Measurements from ENCODE around the gene ETV6.

Gene ETV6

DNA sequence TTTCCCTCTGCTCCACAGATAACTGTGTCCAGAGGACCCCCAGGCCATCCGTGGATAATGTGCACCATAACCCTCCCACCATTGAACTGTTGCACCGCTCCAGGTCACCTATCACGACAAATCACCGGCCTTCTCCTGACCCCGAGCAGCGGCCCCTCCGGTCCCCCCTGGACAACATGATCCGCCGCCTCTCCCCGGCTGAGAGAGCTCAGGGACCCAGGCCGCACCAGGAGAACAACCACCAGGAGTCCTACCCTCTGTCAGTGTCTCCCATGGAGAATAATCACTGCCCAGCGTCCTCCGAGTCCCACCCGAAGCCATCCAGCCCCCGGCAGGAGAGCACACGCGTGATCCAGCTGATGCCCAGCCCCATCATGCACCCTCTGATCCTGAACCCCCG is 219.9 kb downstream of the ETV6 start:
- no peak for DNase-seq

DNA sequence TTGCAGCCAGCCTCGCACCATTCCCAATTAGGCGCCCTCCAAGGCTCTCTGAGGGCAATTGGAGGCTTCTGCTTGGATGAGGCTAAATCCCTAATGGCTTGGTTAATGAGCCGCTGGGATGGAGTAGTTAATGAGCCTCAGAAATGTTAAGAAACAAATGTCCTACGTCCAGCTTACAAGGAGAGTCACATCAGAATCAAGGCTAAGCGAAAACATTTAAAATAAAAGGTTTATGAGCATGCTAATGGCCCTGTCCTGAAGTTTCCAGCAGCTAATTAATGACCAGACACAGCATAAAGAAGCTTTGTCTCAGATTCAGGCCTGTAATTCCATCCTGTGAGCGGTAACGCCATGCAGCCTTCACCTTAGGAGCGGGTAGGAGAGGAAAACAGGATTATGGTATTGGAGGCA is 220.6 kb downstream of the ETV6 start:
- no peak for DNase-seq

DNA sequence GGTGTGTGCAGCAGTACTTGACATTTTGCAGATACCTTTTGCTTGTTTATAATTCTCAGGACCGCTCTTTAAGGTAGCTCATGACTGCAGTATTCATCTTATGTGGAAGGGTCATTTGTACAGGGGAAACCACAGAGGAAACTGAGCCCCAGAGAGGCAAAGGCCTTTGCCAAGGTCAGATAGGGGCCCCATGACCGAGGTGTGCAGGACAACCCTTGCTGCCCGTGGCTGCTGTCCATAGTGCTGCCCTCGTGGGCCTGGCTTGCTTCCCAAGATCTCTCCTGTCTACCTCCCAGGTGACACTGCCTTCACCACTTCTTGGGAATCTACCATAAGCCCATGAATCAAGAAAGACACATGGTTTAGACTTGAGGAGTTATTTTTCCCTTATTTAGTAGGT is 222.6 kb downstream of the ETV6 start:
- DNase-seq = no peak

DNA sequence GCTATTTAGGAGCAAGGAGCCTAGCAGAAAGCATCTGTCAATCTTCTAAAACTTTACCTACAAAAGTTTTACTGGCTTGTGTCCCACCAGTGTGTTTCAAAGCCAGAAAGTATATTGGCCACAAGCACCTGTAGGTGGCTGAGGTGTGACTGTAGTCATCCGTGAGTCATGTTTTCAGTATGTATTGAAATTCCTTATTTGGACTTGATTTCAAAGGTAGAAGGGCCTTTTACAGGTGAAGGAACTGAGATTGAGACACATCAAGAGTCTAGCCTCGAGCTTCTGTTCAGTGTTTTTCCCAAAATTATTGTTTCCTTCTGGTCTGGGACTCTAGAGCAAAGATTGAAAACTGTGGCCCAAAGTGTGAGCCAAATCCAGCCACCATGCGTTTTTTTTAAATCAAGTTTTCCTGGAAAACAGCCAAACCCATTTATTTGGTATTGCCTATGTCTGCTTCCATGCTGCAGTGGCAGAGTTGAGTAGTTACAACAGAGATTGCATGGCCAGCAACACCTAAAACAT is 226.0 kb downstream of the ETV6 start:
- DNase-seq = no peak

- no peak for DNase-seq
These were observed 226.8 kb downstream of the ETV6 start for GRCh38 chr12:11876307-11876706.

DNA sequence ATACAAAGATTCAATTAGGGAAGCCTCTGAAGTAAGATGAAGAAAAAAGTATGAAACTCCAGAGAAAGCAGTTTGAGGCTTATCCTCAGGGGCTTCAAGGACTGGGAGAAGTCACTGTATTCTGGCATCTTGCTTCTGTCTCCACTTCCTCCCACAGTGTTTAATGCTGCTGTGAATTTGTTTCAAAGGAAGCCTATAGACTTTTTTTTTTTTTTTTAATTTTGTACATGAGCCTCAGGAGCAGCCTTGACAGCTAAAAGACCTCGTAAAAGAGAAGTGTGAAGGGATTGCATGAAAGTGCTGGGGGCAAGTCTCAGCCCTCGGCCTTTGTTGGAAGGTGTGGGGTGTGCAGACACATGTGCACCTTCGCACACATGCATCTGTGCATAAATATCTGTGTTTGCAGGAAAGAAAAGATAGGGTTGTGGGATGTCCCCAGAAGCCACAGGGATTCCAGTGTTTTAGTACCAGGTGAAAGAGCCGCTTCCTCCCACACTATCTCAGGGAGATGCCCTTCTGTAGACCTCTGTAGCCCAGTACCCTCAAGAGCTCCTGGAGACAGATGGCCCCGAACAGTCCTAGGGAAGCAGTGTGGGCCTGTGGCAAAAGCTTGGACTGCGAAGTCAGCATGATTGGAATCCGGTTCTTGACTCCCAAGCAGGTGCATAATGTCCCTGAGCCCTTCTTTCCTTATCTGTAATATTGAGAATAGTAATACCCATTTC is 227.8 kb downstream of the ETV6 start:
- DNase-seq = no peak

GRCh38 chr12:11877869-11878780 is 228.7 kb downstream of the ETV6 start:
- DNase-seq = peak; percentile 22

- DNase-seq = no peak
These were observed 229.8 kb downstream of the ETV6 start for GRCh38 chr12:11879306-11879705.

GRCh38 chr12:11880381-11880780 is 230.9 kb downstream of the ETV6 start:
- no peak for DNase-seq

- no peak for DNase-seq
These were observed 232.4 kb downstream of the ETV6 start for GRCh38 chr12:11881835-11882234.

DNA sequence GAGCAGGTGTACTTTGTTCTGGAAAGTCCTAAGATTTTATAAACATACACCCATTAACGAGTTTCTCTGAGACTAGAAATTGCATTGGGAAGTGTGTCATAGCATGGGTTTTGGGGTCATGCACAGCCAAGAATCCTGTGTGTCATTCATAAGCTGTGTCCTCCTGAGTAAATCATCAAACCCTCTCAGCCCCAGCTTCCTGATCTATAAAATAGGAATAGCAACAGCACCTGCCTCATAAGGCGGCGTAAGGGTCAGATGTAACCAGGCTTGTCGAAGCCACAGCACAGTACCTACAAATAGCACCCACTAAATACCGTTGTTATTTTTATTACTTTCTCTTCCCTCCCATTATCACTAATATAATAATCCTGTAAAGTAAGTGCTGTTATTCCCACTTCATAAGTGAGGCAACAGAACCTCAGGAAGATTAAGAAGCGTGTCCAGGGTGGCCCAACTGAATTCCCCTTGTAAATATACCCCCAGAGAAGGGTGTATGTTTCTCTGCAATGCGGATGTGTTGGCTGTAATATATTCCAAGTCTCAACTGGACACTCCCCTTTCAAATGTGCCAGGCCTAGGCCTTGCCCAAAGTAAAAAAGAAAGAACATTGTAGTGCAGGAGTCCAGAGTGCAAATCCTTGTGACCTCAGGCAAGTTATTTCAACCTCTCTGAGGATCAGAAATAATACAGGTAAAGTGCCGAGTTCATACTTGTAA is 233.0 kb downstream of the ETV6 start:
- DNase-seq = no peak

DNA sequence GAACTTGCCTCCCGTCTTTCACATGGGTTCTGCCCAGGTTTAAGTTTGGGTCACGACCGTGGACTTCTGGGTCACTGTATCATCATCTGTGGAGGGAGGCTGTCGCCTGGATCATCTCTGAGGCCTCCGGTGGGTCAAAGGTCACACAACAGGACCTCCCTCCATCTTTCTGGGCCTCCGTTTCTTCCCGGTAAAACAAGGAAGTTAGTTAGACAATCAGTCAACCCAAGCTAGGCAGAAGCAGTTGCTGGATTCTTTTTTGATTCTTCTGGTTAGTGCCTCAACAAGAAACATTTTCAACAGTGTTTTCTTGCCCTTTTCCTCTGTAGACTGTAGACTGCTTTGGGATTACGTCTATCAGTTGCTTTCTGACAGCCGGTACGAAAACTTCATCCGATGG is 234.6 kb downstream of the ETV6 start:
- DNase-seq = no peak

DNA sequence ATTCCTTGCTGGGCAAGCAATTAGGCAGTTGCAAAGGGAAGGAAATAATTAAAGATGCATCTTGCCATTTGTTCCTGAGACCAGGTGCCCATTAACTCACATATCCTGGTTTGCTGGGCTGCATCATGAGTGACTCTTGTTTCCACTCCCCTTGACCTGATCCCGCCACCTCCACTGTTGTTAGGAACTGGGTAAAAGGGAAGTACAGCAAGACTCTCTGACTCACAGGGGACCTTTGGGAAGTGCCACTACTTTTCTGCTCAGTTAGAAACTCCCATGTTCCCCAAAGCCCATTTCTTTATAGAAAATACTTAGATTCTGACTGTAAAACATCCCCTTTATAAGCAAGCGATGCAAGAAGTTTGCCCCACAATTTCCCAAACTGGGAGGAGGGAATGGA is 235.2 kb downstream of the ETV6 start:
- no peak for DNase-seq

GRCh38 chr12:11885261-11886038 is 236.0 kb downstream of the ETV6 start:
- DNase-seq = no peak

GRCh38 chr12:11886339-11886738 is 236.9 kb downstream of the ETV6 start:
- DNase-seq = no peak

- no peak for DNase-seq
These were observed 238.6 kb downstream of the ETV6 start for GRCh38 chr12:11888029-11888428.

GRCh38 chr12:11891346-11891745 is 241.9 kb downstream of the ETV6 start:
- no peak for DNase-seq

GRCh38 chr12:11891754-11892386 is 242.4 kb downstream of the ETV6 start:
- no peak for DNase-seq

DNA sequence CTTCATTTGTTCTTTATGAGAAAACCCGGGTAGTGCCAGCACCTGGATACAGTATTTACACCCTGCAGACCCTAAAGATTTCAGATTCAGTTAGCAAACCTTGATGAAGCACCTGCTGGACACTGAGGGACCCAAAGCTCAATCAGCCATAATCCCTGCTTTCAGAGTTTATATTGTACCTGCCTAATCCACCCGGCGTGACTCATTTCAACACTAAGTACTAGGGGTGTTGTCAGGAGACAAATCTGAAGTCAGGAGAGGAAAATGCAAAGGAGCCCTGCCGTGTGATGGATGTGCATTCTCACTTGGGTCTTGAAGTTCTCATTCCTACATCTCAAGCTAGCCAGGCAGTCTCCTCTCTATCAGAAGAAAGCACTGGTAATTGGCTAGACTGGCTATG is 244.5 kb downstream of the ETV6 start:
- no peak for DNase-seq

DNA sequence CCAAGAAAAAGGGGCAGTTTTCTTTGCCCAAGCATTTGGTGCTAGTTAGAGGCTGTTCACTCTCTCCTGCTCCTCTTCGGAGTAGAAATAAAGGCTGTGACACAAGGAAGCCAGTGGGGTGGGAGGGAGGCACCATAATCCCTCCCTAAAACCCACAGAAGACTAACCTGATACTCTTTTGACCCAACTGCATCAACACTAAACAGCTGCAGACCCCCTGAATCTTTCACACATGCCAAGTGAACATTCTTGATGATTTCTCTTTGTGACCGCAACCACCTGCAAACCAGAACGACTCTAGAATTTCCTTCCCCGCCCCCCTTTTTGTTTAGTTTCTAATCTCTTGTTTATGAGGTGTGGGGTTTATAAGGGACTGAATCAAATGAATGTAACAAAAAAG is 245.4 kb downstream of the ETV6 start:
- DNase-seq = no peak

DNA sequence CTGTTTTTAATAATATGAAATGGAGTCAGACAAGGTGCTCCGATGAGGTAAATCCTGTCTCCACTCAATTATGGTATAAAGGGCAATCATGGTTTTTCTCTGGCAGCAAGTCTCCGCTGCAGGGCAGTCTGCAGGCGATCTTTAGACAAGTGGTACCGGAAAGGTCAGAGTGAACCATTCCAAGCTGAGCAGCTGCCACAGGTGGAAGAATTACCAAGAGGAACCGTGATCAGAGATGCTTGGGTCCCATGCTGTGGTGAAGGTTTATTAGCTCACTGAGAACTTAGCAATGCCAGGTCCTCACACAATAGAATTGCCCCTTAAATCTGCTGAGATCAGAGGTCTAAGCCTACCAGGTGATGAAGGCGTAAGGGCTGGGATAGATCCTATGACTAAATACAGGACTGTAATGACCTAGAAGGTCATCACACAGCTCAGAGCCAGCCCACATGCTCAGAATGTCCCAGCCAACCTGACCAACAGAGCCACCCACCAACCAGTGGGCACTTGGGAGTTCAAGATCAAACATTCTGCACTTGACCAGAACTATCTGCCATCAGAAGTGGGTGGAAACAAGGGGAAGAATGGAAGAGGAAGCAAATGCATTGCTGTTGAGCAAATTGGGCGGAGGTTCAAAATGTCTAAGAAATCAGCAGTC is 246.1 kb downstream of the ETV6 start:
- DNase-seq = no peak
